Measurements from ENCODE around the gene ACOXL.

Gene ACOXL

GRCh38 chr2:111120253-111121027 lies 388.1 kb downstream of the ACOXL start, which contains the start of gene BCL2L11:
Gene BCL2L11, plus strand, starts transcription at chr2:111120914. Its CDS starts 2,832 bp downstream, at chr2:111123746.
- Histone ChIP-seq H3K9ac (ENCODE audit: low read depth, low read length) (peak within 1 kb of the TSS; percentile 58), H3K27me3 (ENCODE audit: control insufficient read depth, insufficient read depth, low read length) (peaks cover 11% of the 10 kb centered on the region), H3K9me3 (replicated peaks; ENCODE audit: low read length) (no peaks in the 10 kb centered on the region), H3K4me1 (ENCODE audit: control insufficient read depth, insufficient read depth, low read length) (peaks cover 22% of the 10 kb centered on the region), H3K4me2 (ENCODE audit: low read length) (peak within 1 kb of the TSS; percentile 100), H3K4me3 (ENCODE audit: low read length) (peak within 1 kb of the TSS; percentile 77), H3K36me3 (ENCODE audit: insufficient read depth, low read length) (no peaks in the 10 kb centered on the region)

GRCh38 chr2:111121028-111121827 lies 388.9 kb downstream of the ACOXL start:
- H3K4me2 ChIP-seq (ENCODE audit: low read length): peak overlapping the region; percentile 100
- peak overlapping the region; percentile 77 for H3K4me3 ChIP-seq (ENCODE audit: low read length)
- peak overlapping the region; percentile 58 for H3K9ac ChIP-seq (ENCODE audit: low read depth, low read length)
- no peaks in the 10 kb centered on the region for H3K9me3 ChIP-seq (replicated peaks; ENCODE audit: low read length)
- no peaks in the 10 kb centered on the region for H3K36me3 ChIP-seq (ENCODE audit: insufficient read depth, low read length)
- H3K27me3 ChIP-seq (ENCODE audit: control insufficient read depth, insufficient read depth, low read length): peaks cover 3% of the 10 kb centered on the region
- H3K4me1 ChIP-seq (ENCODE audit: control insufficient read depth, insufficient read depth, low read length): peaks cover 22% of the 10 kb centered on the region

- H3K36me3 ChIP-seq (ENCODE audit: insufficient read depth, low read length): no peaks in the 10 kb centered on the region
- peak overlapping the region; percentile 77 for H3K4me3 ChIP-seq (ENCODE audit: low read length)
- peaks cover 22% of the 10 kb centered on the region for H3K4me1 ChIP-seq (ENCODE audit: control insufficient read depth, insufficient read depth, low read length)
- H3K4me2 ChIP-seq (ENCODE audit: low read length): peak overlapping the region; percentile 100
- no peaks in the 10 kb centered on the region for H3K9me3 ChIP-seq (replicated peaks; ENCODE audit: low read length)
- H3K27me3 ChIP-seq (ENCODE audit: control insufficient read depth, insufficient read depth, low read length): no peaks in the 10 kb centered on the region
- peak overlapping the region; percentile 74 for H3K9ac ChIP-seq (ENCODE audit: low read depth, low read length)
These were observed 389.7 kb downstream of the ACOXL start for GRCh38 chr2:111121828-111122630.

GRCh38 chr2:111122631-111123421 lies 390.5 kb downstream of the ACOXL start:
- Histone ChIP-seq H3K4me1 (ENCODE audit: control insufficient read depth, insufficient read depth, low read length) (peaks cover 15% of the 10 kb centered on the region), H3K4me2 (ENCODE audit: low read length) (peak overlapping the region; percentile 100), H3K27me3 (ENCODE audit: control insufficient read depth, insufficient read depth, low read length) (no peaks in the 10 kb centered on the region), H3K9me3 (replicated peaks; ENCODE audit: low read length) (no peaks in the 10 kb centered on the region), H3K9ac (ENCODE audit: low read depth, low read length) (peak overlapping the region; percentile 74), H3K36me3 (ENCODE audit: insufficient read depth, low read length) (no peaks in the 10 kb centered on the region), H3K4me3 (ENCODE audit: low read length) (peak overlapping the region; percentile 77)

GRCh38 chr2:111123751-111124150 lies 391.4 kb downstream of the ACOXL start:
- Histone ChIP-seq H3K4me2 (ENCODE audit: low read length) (no peak overlapping the region), H3K9ac (ENCODE audit: low read depth, low read length) (no peak overlapping the region), H3K36me3 (ENCODE audit: insufficient read depth, low read length) (no peaks in the 10 kb centered on the region), H3K4me3 (ENCODE audit: low read length) (no peak overlapping the region), H3K27me3 (ENCODE audit: control insufficient read depth, insufficient read depth, low read length) (no peaks in the 10 kb centered on the region), H3K9me3 (replicated peaks; ENCODE audit: low read length) (no peaks in the 10 kb centered on the region), H3K4me1 (ENCODE audit: control insufficient read depth, insufficient read depth, low read length) (peaks cover 13% of the 10 kb centered on the region)

GRCh38 chr2:111126581-111126980 lies 394.2 kb downstream of the ACOXL start:
- Histone ChIP-seq H3K36me3 (ENCODE audit: insufficient read depth, low read length) (no peaks in the 10 kb centered on the region), H3K27me3 (ENCODE audit: control insufficient read depth, insufficient read depth, low read length) (no peaks in the 10 kb centered on the region), H3K4me2 (ENCODE audit: low read length) (no peak overlapping the region), H3K9ac (ENCODE audit: low read depth, low read length) (no peak overlapping the region), H3K4me3 (ENCODE audit: low read length) (no peak overlapping the region), H3K9me3 (replicated peaks; ENCODE audit: low read length) (no peaks in the 10 kb centered on the region), H3K4me1 (ENCODE audit: control insufficient read depth, insufficient read depth, low read length) (peaks cover 6% of the 10 kb centered on the region)

GRCh38 chr2:111127351-111127750 lies 395.0 kb downstream of the ACOXL start:
- Histone ChIP-seq H3K36me3 (ENCODE audit: insufficient read depth, low read length) (no peaks in the 10 kb centered on the region), H3K9ac (ENCODE audit: low read depth, low read length) (no peak overlapping the region), H3K9me3 (replicated peaks; ENCODE audit: low read length) (no peaks in the 10 kb centered on the region), H3K27me3 (ENCODE audit: control insufficient read depth, insufficient read depth, low read length) (no peaks in the 10 kb centered on the region), H3K4me2 (ENCODE audit: low read length) (no peak overlapping the region), H3K4me1 (ENCODE audit: control insufficient read depth, insufficient read depth, low read length) (no peaks in the 10 kb centered on the region), H3K4me3 (ENCODE audit: low read length) (no peak overlapping the region)

- H3K9me3 ChIP-seq (replicated peaks; ENCODE audit: low read length): no peaks in the 10 kb centered on the region
- no peaks in the 10 kb centered on the region for H3K36me3 ChIP-seq (ENCODE audit: insufficient read depth, low read length)
- H3K4me3 ChIP-seq (ENCODE audit: low read length): no peak overlapping the region
- no peak overlapping the region for H3K4me2 ChIP-seq (ENCODE audit: low read length)
- H3K4me1 ChIP-seq (ENCODE audit: control insufficient read depth, insufficient read depth, low read length): no peaks in the 10 kb centered on the region
- no peaks in the 10 kb centered on the region for H3K27me3 ChIP-seq (ENCODE audit: control insufficient read depth, insufficient read depth, low read length)
- no peak overlapping the region for H3K9ac ChIP-seq (ENCODE audit: low read depth, low read length)
These were observed 395.7 kb downstream of the ACOXL start for GRCh38 chr2:111128096-111128495.

GRCh38 chr2:111133603-111134002 lies 401.2 kb downstream of the ACOXL start:
- H3K36me3 ChIP-seq (ENCODE audit: insufficient read depth, low read length): no peaks in the 10 kb centered on the region
- no peak overlapping the region for H3K9ac ChIP-seq (ENCODE audit: low read depth, low read length)
- H3K4me2 ChIP-seq (ENCODE audit: low read length): no peak overlapping the region
- no peaks in the 10 kb centered on the region for H3K27me3 ChIP-seq (ENCODE audit: control insufficient read depth, insufficient read depth, low read length)
- H3K4me3 ChIP-seq (ENCODE audit: low read length): no peak overlapping the region
- H3K9me3 ChIP-seq (replicated peaks; ENCODE audit: low read length): no peaks in the 10 kb centered on the region
- H3K4me1 ChIP-seq (ENCODE audit: control insufficient read depth, insufficient read depth, low read length): no peaks in the 10 kb centered on the region

- Histone ChIP-seq H3K9me3 (replicated peaks; ENCODE audit: low read length) (no peaks in the 10 kb centered on the region), H3K27me3 (ENCODE audit: control insufficient read depth, insufficient read depth, low read length) (no peaks in the 10 kb centered on the region), H3K4me1 (ENCODE audit: control insufficient read depth, insufficient read depth, low read length) (no peaks in the 10 kb centered on the region), H3K4me2 (ENCODE audit: low read length) (no peak overlapping the region), H3K9ac (ENCODE audit: low read depth, low read length) (no peak overlapping the region), H3K4me3 (ENCODE audit: low read length) (no peak overlapping the region), H3K36me3 (ENCODE audit: insufficient read depth, low read length) (no peaks in the 10 kb centered on the region)
These were observed 401.7 kb downstream of the ACOXL start for GRCh38 chr2:111134055-111134454.

Measured in skeletal muscle satellite cell (primary cell).